Testis (tissue), 2 donors: ENCODE measurements around the gene LRP1B.

Source experiments
- POLR2A ChIP-seq: fragments of 450-650 bp; IDR thresholded peaks from one replicate; pipeline ENCODE4 v1.6.1; 2017; ENCODE audit warnings: antibody characterized with exemption, mild to moderate bottlenecking, moderate library complexity
- TF ChIP-seq, protein P1 (sequence below), 3 experiments: fragments of 450-650 bp in 2 of 3; fragments of 200-600 bp in 1 of 3; sonication (generic) in 1 of 3; IDR thresholded peaks; one replicate each; pipeline ENCODE4 v1.5.1; 2016 to 2019; ENCODE audit warnings: antibody characterized with exemption in 3 of 3, mild to moderate bottlenecking in 2 of 3, moderate library complexity in 1 of 3

DNA sequence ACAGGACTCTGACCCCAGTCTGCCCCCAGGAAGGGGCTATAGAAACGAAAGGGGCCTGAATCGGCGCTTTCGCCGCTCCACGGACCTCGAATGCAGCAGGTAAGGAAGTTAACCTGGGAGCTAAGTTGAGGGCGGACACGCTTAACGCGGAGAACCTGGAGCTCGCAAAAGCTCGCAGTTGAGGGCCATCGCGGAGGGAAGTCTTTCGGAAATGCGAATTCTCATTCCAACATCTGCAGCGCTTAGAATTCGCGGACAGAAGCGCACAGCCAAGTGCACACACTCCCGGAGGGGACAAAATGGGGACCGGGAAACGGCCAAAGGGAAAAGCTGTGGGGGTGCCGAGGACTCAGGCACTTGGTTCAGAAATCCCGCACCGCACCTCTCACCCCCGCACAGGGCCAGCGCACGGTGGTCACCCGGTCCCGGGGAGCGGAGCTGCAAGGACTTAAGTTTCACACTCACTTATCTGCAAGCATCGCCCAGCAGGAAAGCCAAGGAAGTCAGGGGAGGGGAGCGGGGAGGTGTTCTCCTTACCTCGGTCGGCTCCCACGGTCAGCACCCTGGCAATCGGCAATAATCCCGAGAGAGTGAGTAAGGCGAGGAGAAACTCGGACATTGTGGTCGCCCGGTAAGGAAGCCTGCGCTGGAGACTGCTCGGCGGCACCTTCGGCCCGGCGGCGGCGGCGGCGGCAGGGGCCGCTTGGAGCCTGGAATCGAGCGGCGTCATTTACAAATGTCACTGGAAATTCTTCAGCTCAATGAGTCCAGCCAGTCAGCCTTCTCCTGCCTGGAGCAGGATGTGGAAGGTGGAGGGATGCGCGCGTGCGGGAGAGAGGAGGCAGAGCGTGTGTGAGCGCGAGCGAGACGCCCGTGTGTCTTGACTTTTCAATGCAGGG is 456 bp downstream of the LRP1B start:
- TF ChIP-seq POLR2A: no peak
- TF ChIP-seq, protein P1, sequence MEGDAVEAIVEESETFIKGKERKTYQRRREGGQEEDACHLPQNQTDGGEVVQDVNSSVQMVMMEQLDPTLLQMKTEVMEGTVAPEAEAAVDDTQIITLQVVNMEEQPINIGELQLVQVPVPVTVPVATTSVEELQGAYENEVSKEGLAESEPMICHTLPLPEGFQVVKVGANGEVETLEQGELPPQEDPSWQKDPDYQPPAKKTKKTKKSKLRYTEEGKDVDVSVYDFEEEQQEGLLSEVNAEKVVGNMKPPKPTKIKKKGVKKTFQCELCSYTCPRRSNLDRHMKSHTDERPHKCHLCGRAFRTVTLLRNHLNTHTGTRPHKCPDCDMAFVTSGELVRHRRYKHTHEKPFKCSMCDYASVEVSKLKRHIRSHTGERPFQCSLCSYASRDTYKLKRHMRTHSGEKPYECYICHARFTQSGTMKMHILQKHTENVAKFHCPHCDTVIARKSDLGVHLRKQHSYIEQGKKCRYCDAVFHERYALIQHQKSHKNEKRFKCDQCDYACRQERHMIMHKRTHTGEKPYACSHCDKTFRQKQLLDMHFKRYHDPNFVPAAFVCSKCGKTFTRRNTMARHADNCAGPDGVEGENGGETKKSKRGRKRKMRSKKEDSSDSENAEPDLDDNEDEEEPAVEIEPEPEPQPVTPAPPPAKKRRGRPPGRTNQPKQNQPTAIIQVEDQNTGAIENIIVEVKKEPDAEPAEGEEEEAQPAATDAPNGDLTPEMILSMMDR (IDR thresholded peaks at IDR 0.05): no peak
